Activated naive CD8-positive, alpha-beta T cell (primary cell): ENCODE measurements around the gene RASAL3.
A peak's percentile ranks its signal among the peaks of the same experiment; 100 is the strongest.
"Not testable (repeated sequence)": the region's sequence is repeated elsewhere in the genome, so short reads cannot be mapped to it uniquely, and the experiment has no call there.

Source experiments
- H3K27ac Mint-ChIP-seq: one replicate; pipeline ENCODE4 v1.8.0; 2021; ENCODE audit warnings: mixed read lengths
- H3K27me3 Mint-ChIP-seq: one replicate; pipeline ENCODE4 v1.8.0; 2021; ENCODE audit warnings: mixed read lengths
- H3K36me3 Mint-ChIP-seq: one replicate; pipeline ENCODE4 v1.8.0; 2021; ENCODE audit warnings: mixed read lengths
- H3K4me1 Mint-ChIP-seq: one replicate; pipeline ENCODE4 v1.8.0; 2021; ENCODE audit warnings: low read depth, mixed read lengths
- H3K4me3 Mint-ChIP-seq: one replicate; pipeline ENCODE4 v1.8.0; 2021; ENCODE audit warnings: mild to moderate bottlenecking, mixed read lengths
- H3K9me3 Mint-ChIP-seq: one replicate; pipeline ENCODE4 v1.8.0; 2021; ENCODE audit warnings: low read depth, mixed read lengths

Gene RASAL3

DNA sequence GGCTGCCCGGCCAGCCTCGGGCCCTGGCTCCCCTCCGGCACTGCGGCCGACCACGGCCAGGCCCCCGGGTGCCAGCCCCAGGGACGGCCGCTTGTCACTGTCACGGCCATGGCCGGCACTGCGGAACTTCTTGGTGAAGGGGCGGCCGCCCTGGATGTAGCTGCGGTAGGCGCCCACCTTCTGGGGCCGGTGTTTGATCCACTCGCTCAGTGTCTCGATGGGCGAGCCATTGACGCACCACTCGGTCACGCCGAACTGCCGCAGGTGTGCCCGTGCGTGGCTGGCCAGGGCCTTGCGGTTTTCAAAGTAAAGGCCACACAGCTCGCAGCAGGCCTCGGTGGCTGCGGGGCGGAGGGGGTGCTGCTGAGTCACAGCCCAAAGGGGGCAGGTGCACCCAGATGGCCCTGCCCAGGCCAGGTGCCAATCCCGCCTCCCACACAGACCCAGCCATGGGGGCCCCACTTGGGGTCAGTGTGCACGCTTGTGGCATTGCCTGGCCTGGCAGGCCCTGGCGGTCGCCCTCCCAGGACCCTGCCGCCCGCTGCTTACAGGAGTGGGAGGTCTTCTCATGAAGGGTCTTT, 39.6 kb downstream of the RASAL3 start:
- Mint-ChIP-seq H3K9me3 (no peaks in the 10 kb centered on the region), H3K4me3 (no peak overlapping the region), H3K27me3 (no peaks in the 10 kb centered on the region), H3K36me3 (peaks cover 6% of the 10 kb centered on the region), H3K4me1 (peaks cover 12% of the 10 kb centered on the region), H3K27ac (no peak overlapping the region)

DNA sequence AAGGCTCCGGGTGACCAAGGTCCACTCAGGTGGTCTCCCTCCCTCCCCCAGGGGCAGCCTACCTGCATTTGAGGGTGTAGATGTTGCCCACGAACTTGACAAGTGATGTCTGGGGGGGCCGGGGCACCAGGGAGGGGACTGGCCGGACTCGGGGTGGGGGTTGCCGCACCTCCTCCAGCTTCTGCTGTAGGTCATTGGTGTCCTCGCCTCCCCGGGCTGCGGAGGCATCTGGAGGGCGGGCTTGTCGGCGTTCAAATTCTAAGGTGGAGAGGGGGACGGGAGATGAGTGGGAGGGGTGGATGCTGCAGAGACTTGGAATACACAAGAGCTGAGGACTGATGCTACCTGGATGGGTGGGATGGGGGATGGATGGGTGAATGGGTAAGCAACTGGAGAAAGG, 40.2 kb downstream of the RASAL3 start:
- H3K9me3 Mint-ChIP-seq = no peaks in the 10 kb centered on the region
- peaks cover 6% of the 10 kb centered on the region for H3K36me3 Mint-ChIP-seq

DNA sequence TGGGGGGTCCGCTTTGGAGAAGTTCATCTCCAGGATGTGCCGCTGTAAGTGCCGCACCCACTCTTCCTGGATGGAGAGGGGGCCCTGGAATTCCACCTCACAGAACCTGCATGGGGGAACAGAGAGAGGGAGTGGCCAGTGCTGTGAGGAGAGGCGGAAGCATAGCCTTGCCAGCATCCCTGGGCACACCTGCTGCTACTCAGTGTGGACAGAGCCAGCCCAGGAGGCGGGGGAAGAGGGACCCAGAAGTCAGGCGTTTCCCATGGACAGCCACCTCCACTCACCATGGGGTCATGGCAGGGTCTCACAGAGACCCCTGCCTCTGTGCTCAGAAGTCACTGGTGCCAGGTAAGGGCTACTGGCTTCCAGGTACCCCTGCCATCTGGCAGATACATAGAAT, 41.2 kb downstream of the RASAL3 start:
- no peaks in the 10 kb centered on the region for H3K27me3 Mint-ChIP-seq
- peaks cover 6% of the 10 kb centered on the region for H3K36me3 Mint-ChIP-seq
- no peak overlapping the region for H3K4me3 Mint-ChIP-seq
- peaks cover 18% of the 10 kb centered on the region for H3K4me1 Mint-ChIP-seq
- H3K27ac Mint-ChIP-seq = no peak overlapping the region
- H3K9me3 Mint-ChIP-seq = no peaks in the 10 kb centered on the region

More for the DNA sequence above, 40.2 kb downstream of the RASAL3 start:
- Mint-ChIP-seq H3K27ac (no peak overlapping the region), H3K27me3 (no peaks in the 10 kb centered on the region), H3K4me1 (peaks cover 17% of the 10 kb centered on the region), H3K4me3 (no peak overlapping the region)

DNA sequence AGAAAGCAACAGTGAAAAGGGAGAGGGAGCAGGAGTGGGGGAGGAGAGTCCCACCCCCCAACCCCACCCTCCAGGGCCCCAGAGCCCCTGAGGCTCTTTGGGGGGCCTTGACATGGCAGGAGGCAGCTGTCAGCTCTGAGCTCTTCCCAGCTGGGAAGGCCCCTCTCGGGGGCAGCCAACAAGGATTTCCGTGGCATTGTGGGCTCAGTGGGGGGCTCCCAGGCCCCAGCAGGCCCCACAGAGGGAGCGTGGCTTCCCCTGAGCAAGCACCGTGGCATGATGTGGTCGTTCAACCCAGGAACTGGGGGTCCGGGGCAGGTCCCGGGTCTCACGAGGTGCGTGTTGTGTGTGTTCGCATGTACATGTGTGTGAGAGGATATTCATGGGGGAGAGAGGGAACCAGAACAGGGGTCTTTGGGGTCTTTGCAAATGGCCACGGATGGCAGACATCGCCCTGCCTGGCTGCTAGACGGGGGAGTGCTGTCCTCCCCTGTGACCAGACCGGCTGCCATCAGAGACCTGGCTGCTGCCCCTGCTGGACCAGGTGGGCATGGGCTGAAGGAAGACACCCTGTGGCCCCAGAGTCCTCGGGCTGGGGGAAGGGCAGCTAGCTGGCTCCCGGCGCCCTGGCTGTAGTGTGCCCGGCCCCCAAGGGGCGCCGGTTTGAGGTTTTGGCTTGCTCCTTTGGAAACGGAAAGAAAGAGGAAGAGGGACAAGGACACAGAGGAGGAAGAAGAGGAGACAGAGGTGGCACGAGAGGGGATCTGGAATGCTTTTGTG, 41.9 kb downstream of the RASAL3 start:
- no peaks in the 10 kb centered on the region for H3K9me3 Mint-ChIP-seq
- H3K27me3 Mint-ChIP-seq = no peaks in the 10 kb centered on the region
- no peak overlapping the region for H3K27ac Mint-ChIP-seq
- H3K4me1 Mint-ChIP-seq = peaks cover 24% of the 10 kb centered on the region
- no peak overlapping the region for H3K4me3 Mint-ChIP-seq
- H3K36me3 Mint-ChIP-seq = peaks cover 6% of the 10 kb centered on the region

DNA sequence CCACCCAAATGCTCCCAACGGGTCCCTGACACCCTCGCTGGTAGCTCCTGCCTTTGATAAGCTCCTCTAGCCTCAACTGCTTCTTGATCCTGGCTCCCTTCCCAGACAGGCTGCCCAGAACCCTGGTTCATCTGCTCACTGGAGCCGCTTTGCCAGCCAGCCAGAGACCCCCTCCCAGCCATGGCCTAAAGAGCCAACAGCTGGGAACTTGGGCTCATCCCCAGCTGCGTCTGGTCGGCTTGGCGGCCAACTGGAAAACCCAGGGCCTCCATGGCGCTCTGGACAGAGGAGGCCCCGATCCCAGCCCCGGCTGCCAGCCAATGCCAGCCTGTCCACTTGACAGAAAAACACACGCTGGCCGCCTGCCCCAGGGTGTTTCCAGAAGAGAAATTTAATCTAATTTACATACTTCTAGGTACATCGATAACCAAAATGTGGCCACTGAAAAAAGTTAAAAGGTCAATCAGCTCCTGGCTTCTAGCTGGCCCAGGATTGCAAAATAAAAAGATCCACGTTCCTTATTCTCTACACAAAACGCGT, 42.6 kb downstream of the RASAL3 start:
- peaks cover 31% of the 10 kb centered on the region for H3K4me1 Mint-ChIP-seq
- H3K4me3 Mint-ChIP-seq = no peak overlapping the region
- no peak overlapping the region for H3K27ac Mint-ChIP-seq
- no peaks in the 10 kb centered on the region for H3K27me3 Mint-ChIP-seq
- H3K9me3 Mint-ChIP-seq = no peaks in the 10 kb centered on the region
- H3K36me3 Mint-ChIP-seq = peaks cover 6% of the 10 kb centered on the region

DNA sequence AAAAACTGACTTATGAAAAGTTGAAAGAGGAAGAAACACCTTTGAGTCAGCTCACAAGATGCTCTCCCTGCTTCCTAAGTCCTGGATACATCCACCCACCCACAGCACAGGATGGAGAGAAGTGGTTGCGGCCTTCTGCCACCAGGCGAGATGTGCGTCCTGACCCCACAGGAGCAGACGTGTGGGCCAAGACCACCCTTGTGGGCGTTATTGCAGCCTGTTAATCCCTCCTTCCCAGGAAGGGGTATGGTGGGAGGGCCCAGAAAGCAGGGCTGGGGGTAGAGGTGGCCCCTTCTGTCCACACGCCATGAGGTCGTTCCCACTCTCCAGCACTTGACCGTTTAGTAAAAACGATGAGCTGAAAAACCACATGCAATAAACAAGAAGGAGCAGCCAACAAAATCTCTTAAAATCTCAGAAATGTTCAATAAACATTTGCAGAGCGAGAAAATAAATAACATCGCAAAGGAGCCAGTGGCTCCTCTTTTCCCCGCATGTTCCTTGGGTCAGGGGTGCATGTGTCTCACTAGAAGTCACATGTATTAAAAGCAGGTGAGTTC, 43.1 kb downstream of the RASAL3 start:
- no peak overlapping the region for H3K4me3 Mint-ChIP-seq
- no peak overlapping the region for H3K27ac Mint-ChIP-seq
- H3K9me3 Mint-ChIP-seq = no peaks in the 10 kb centered on the region
- H3K4me1 Mint-ChIP-seq = peaks cover 34% of the 10 kb centered on the region
- H3K36me3 Mint-ChIP-seq = peaks cover 5% of the 10 kb centered on the region
- H3K27me3 Mint-ChIP-seq = no peaks in the 10 kb centered on the region

DNA sequence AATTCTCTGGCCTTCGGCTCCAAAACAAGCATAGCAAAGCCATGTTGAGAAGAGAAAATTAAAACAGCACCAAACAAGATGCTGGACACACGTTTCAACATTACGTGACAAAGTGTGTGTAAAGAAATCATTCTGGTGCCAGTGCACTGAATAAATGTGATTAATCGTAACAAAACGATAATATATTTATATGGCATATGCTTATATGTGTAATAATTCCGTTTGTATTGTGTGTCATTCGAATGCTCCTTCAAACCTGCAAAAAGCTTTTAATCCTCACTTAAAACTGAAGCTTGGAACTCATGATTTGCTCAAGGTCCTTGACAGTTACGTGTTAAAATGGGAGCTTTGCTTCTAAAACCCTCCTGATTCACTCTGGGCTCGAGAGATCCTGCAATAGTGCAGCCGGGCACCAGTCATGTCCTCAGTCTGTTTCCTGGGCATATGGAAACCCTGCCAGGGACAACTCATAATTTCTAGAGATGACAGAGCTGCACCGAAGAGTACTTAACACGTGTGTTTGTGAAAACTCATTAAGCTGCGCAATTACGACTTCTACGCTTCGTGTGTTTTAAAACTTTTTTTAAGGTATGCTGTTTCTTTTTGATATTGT, 44.8 kb downstream of the RASAL3 start:
- H3K36me3 Mint-ChIP-seq = peaks cover 7% of the 10 kb centered on the region
- peak overlapping the region; percentile 99 for H3K4me3 Mint-ChIP-seq

DNA sequence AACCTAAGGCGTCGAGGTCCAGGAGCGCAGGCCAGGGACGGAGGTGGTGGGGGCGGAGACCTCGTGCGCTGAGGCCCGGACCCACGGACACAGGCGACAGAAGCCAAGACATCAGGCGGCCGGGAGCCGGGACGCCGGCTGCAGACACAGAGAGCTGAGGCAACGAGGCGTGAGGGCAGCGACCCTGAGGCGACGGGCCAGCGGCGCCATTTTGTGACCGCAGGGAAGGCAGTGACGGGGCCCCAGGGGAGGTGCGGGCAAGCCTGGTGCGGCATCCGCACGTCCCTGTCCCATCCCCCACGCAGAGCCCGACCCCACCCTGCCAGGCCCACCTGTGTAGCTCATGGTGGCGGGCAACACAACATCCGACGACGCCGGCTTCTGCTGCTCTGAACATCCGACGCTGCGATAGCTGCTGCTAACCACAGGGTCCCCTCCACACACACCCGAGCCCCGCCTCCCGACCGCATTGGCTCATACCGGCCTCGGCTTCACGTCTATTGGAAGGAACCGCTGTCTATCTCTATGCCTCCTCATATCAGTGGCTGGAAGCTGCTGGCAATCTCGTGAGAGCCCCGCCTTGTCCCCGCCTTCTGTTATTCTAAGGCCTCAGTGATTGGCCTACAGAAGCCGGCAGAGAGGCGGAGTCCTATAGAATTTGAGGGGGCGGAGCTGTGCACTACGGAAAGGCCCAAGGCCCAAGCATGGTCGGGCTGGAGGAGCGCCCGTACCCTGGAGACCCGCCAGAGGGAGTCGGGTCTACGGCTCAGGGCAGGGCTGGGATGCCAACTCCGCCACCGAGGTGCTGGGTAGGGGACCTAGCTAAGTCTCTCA, 45.5 kb downstream of the RASAL3 start, which contains the start of gene AKAP8L:
Gene AKAP8L, minus strand, starts transcription at position 410 of the 834 bp plus-strand sequence. Its CDS starts 65 bp downstream, at position 345.
- peaks cover 7% of the 10 kb centered on the region for H3K36me3 Mint-ChIP-seq
- peak within 1 kb of the TSS; percentile 99 for H3K4me3 Mint-ChIP-seq
- H3K27ac Mint-ChIP-seq = peak within 1 kb of the TSS; percentile 98
- no peaks in the 10 kb centered on the region for H3K27me3 Mint-ChIP-seq
- H3K9me3 Mint-ChIP-seq = no peaks in the 10 kb centered on the region
- peaks cover 44% of the 10 kb centered on the region for H3K4me1 Mint-ChIP-seq

More for the DNA sequence above, 44.8 kb downstream of the RASAL3 start:
- H3K27me3 Mint-ChIP-seq = no peaks in the 10 kb centered on the region
- peak overlapping the region; percentile 41 for H3K27ac Mint-ChIP-seq
- peaks cover 43% of the 10 kb centered on the region for H3K4me1 Mint-ChIP-seq
- no peaks in the 10 kb centered on the region for H3K9me3 Mint-ChIP-seq

DNA sequence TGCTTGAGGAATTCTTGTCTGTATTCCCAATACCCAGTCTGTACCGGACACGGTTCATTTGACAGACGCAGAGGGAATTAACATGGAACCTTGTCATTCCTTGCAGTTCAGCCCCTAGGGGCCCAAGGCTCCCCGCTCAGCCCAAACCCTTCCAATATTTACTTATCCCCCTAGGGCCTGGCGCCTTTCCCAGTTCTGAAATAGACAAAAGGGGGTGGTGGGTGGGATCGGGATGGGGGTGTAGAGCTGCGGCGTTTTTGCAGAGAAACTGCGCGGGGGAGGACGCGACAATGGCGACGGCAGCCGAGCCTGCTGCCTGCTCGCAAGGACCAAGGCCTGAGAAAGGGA, 46.1 kb downstream of the RASAL3 start:
- Mint-ChIP-seq H3K9me3 (no peaks in the 10 kb centered on the region), H3K4me3 (peak overlapping the region; percentile 99), H3K36me3 (peaks cover 3% of the 10 kb centered on the region), H3K27me3 (no peaks in the 10 kb centered on the region), H3K4me1 (peaks cover 50% of the 10 kb centered on the region), H3K27ac (peak overlapping the region; percentile 89)

DNA sequence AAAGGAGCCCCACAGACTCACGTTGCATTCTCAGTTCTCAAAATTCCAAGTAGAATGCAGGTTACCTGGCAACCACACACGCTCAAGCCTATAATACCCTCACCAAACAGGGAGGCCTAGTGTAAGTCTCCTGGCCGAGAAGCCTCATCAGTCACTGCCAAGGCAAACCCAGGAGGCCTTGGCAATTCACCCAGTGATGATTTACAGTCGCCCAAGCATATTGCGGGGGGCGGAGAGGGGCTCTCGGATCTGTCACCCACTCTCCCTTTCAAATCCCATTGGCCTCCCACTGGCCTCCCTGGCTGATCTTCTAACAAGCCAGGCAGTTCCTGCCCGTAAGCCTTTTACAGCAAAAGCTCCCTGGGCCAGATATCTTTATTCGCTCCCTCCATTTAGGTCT, 46.6 kb downstream of the RASAL3 start:
- Mint-ChIP-seq H3K9me3 (no peaks in the 10 kb centered on the region), H3K36me3 (peaks cover 3% of the 10 kb centered on the region), H3K27me3 (no peaks in the 10 kb centered on the region), H3K4me3 (peak overlapping the region; percentile 99), H3K4me1 (peaks cover 55% of the 10 kb centered on the region), H3K27ac (peak overlapping the region; percentile 89)

DNA sequence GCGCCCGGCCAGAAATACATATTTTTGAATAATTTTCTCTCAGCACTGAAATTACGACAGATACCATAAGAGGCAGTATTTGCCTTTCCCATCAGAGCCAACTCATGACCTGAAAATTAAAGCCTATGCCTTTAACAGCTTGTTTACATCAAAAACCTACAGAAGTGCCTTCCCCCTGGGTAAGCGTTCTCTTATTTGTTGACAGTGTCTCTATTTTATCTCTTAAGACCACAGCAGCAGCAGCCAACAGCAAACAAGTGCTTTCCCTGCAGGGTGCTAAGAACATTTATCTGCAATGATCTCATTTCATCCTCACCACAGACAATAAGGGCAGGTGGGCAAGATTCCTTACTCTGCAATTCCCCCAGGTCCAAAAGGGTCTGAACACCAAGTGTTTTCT, 51.5 kb downstream of the RASAL3 start:
- H3K9me3 Mint-ChIP-seq = no peaks in the 10 kb centered on the region
- H3K27ac Mint-ChIP-seq = no peak overlapping the region
- no peaks in the 10 kb centered on the region for H3K27me3 Mint-ChIP-seq
- no peak overlapping the region for H3K4me3 Mint-ChIP-seq
- H3K36me3 Mint-ChIP-seq = peaks cover 3% of the 10 kb centered on the region
- peaks cover 60% of the 10 kb centered on the region for H3K4me1 Mint-ChIP-seq

DNA sequence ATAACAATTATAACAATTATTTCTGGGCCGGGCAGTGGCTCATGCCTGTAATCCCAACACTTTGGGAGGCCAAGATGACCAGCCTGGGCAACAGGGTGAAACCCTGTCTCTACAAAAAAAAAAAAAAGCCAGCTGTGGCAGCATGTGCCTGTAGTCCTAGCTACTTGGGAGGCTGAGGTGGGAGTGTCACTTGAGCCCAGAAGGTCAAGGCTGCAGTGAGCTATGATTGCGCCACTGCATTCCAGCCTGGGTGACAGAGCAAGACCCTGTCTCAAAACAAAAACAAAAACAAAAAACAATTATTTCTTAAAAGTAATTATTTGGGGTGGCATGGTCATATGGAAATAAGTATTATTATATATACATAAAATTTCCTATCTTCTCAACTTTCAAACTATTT, 53.0 kb downstream of the RASAL3 start:
- H3K4me1 Mint-ChIP-seq = peaks cover 58% of the 10 kb centered on the region
- not testable (repeated sequence) for H3K27ac Mint-ChIP-seq, H3K36me3 Mint-ChIP-seq, H3K9me3 Mint-ChIP-seq, H3K27me3 Mint-ChIP-seq, H3K4me3 Mint-ChIP-seq

DNA sequence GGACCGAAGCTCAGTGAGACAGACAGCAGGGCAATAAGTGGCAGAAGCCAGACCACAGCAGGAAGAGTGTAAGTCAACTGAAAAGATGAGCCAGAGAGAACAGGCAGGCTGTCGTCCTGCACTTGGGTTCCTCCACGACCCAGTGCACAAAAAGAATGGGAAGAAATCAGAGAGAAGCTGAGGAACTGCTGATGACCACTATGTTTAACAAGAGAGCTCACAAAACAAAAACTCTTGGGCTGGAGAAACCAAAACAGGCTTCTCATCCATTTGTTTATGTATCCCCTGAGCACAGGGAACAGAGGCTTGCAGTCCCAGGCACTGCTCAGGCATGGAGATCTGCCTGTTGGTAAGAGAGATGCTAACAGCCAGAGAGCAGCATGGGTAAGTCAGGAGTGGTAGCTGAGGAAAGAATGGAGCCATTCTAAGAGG, 59.5 kb downstream of the RASAL3 start:
- H3K4me3 Mint-ChIP-seq = no peak overlapping the region
- H3K9me3 Mint-ChIP-seq = no peaks in the 10 kb centered on the region
- peak overlapping the region; percentile 37 for H3K27ac Mint-ChIP-seq
- no peaks in the 10 kb centered on the region for H3K27me3 Mint-ChIP-seq
- peaks cover 44% of the 10 kb centered on the region for H3K4me1 Mint-ChIP-seq
- no peaks in the 10 kb centered on the region for H3K36me3 Mint-ChIP-seq

DNA sequence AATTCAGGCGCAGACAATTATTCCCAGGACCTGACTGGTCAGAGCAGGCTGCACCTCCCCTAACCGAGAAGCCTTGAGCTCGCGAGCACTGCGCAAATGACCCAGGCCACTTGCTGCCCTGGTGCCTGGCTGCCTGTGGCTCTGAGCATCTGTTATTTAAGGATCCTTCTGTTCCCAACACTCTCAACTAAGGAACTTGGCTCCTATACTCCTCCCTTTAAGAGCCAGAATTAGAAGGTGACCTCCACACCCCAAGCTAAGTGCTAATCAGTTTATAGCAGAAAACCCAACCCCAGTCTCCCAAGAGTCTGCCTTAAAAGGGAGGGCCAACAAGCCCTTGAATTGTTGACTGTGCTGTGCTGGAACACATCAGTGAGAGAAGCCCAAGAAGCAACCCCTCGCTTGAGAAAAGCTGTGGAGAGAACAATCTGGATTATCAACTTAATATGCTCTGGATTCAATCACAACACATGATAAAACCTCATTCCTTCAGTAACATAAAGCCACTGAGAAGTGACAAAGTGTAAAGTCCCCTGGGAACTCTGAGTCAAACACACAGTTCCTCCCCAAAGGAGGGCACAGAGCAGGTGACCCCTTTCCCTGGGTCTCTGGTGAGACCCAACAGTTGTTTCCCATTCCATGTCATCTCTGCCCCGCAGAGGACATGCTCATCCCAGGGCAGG, 60.1 kb downstream of the RASAL3 start:
- Mint-ChIP-seq H3K4me3 (no peak overlapping the region), H3K4me1 (peaks cover 39% of the 10 kb centered on the region), H3K9me3 (no peaks in the 10 kb centered on the region), H3K27ac (peak overlapping the region; percentile 37), H3K27me3 (no peaks in the 10 kb centered on the region), H3K36me3 (no peaks in the 10 kb centered on the region)
